Tibial artery (tissue), 4 donors: ENCODE data around the gene RNGTT.

Experiments
- DNase-seq, 2 donors: peaks; one replicate each; pipeline ENCODE4 v3.0.0-alpha.2; 2019
- H3K27ac ChIP-seq, 2 donors: fragments of 200-600 bp; sonication (generic) in 1 of 2; 1 replicate in 1 of 2; 2 replicates in 1 of 2; pipeline ENCODE4 v1.5.1; 2018 to 2019; ENCODE audit warnings: mild to moderate bottlenecking in 1 of 2
- H3K27me3 ChIP-seq, 2 donors: fragments of 200-600 bp; sonication (generic) in 1 of 2; one replicate each; pipeline versions ENCODE4 v1.5.1 to v1.6.0; 2016 to 2019
- H3K36me3 ChIP-seq, 3 donors: fragments of 200-600 bp; sonication (generic) in 2 of 3; one replicate each; pipeline ENCODE4 v1.5.1; 2016 to 2019; ENCODE audit warnings: mild to moderate bottlenecking in 2 of 3
- H3K4me1 ChIP-seq, 4 donors: fragments of 200-600 bp; sonication (generic) in 2 of 4; 1 replicate in 3 of 4; 2 replicates in 1 of 4; pipeline ENCODE4 v1.5.1; 2016 to 2019
- H3K4me3 ChIP-seq, 2 donors: fragments of 200-600 bp; sonication (generic) in 1 of 2; 1 replicate in 1 of 2; 2 replicates in 1 of 2; pipeline ENCODE4 v1.5.1; 2018 to 2019; ENCODE audit warnings: mild to moderate bottlenecking in 2 of 2
- H3K9me3 ChIP-seq, 3 donors: fragments of 200-600 bp; sonication (generic) in 1 of 3; one replicate each; pipeline ENCODE4 v1.5.1; 2016 to 2019
- intact Hi-C: fragments of 100-400 bp; cut with DNase I; formaldehyde crosslinking; loops from one replicate; pipeline ENCODE4 v1.15.0; 2023; ENCODE audit warnings: low total_unique reads
- TF ChIP-seq, protein P1 (sequence below), 2 experiments: fragments of 200-600 bp in 1 of 2; fragments of 450-650 bp in 1 of 2; IDR thresholded peaks; one replicate each; pipeline ENCODE4 v1.5.1; 2017 to 2019; ENCODE audit warnings: antibody characterized with exemption in 2 of 2, mild to moderate bottlenecking in 1 of 2, moderate library complexity in 1 of 2

RNGTT gene

DNA sequence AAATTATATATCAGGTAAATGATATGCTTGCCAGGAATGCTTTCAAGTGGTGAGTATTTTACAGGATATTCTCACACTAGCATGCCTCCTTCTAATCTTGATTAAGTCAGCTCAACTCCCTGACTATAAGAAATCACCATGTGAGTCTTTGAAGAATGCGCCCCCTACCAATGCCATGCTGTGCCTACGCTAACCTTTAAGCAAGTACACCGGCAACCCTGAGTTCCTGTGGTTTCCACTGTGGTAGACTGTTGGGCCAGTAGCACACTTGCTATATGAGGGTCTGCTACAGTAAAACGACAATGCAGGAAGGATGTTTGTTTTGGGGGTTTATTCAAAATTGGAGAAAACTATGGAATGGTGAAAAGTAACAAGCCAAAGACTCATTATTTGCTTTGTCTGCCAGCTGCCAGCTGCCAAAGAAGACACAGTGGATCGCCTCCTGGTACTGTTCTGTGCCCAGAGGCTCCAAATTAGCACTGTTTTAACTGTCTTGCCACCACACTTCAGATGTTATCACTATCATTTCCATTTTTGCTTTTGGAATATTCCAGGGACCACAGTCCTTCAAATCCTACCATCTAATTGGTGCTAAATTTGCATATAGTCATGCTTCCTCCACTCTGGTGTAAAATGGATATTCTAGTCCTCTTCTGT is 333.5 kb downstream of the RNGTT start:
- Histone ChIP-seq H3K27ac (no peak overlapping the region), H3K9me3 (no peaks in the 10 kb centered on the region), H3K27me3 (no peaks in the 10 kb centered on the region), H3K4me1 (no peaks in the 10 kb centered on the region), H3K4me3 (no peak overlapping the region), H3K36me3 (no peaks in the 10 kb centered on the region)
- intact Hi-C loops = no loop called here
- TF ChIP-seq, protein P1, sequence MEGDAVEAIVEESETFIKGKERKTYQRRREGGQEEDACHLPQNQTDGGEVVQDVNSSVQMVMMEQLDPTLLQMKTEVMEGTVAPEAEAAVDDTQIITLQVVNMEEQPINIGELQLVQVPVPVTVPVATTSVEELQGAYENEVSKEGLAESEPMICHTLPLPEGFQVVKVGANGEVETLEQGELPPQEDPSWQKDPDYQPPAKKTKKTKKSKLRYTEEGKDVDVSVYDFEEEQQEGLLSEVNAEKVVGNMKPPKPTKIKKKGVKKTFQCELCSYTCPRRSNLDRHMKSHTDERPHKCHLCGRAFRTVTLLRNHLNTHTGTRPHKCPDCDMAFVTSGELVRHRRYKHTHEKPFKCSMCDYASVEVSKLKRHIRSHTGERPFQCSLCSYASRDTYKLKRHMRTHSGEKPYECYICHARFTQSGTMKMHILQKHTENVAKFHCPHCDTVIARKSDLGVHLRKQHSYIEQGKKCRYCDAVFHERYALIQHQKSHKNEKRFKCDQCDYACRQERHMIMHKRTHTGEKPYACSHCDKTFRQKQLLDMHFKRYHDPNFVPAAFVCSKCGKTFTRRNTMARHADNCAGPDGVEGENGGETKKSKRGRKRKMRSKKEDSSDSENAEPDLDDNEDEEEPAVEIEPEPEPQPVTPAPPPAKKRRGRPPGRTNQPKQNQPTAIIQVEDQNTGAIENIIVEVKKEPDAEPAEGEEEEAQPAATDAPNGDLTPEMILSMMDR (IDR thresholded peaks at IDR 0.05) = no peak
- DNase-seq = no peak

DNA sequence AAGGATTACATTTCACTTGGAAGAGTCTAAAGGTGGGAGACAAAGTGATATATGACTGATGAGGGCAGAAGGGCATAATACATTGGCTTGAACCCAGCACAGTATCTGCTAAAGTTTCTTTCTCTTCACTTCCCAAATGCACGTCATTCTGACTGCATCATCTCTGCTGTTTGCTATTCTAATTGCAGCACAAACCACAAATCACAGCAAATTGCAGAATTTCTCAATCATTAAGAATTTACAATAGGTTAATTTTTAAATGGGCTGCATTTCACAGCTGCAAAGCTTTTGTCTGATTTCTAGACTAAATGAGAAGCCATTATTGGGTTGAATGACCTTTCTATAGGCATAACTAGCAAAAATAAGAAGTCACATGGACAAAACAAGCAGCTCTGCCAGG is 337.0 kb downstream of the RNGTT start:
- H3K4me3 ChIP-seq = no peak overlapping the region
- intact Hi-C loops = no loop called here
- no peaks in the 10 kb centered on the region for H3K4me1 ChIP-seq
- no peak for DNase-seq
- H3K27me3 ChIP-seq = no peaks in the 10 kb centered on the region
- no peaks in the 10 kb centered on the region for H3K36me3 ChIP-seq
- no peaks in the 10 kb centered on the region for H3K9me3 ChIP-seq
- TF ChIP-seq, protein P1 (IDR thresholded peaks at IDR 0.05) = no peak
- H3K27ac ChIP-seq = no peak overlapping the region

DNA sequence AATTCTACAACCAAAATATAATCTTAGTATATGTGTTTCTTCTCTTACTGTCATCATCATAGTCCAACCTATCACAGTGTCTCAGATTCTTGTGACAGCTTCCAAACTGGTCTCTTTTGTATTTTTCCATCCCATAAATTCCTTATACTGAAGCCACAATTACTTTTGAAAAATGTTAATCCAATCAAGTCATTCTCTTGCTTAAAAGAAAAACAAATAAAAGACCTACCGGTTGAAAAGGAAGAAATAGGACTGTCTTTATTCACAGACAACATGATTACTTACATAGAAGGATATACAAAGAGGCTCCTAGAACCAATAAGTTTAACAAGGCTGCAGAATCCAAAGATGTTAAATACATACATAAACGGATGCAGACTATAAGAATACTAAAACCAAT is 339.9 kb downstream of the RNGTT start:
- no peaks in the 10 kb centered on the region for H3K4me1 ChIP-seq
- H3K27me3 ChIP-seq = no peaks in the 10 kb centered on the region
- intact Hi-C loops = no loop called here
- no peaks in the 10 kb centered on the region for H3K36me3 ChIP-seq
- TF ChIP-seq, protein P1 (IDR thresholded peaks at IDR 0.05) = no peak
- no peak for DNase-seq
- H3K27ac ChIP-seq = no peak overlapping the region
- H3K4me3 ChIP-seq = no peak overlapping the region
- H3K9me3 ChIP-seq = no peaks in the 10 kb centered on the region

DNA sequence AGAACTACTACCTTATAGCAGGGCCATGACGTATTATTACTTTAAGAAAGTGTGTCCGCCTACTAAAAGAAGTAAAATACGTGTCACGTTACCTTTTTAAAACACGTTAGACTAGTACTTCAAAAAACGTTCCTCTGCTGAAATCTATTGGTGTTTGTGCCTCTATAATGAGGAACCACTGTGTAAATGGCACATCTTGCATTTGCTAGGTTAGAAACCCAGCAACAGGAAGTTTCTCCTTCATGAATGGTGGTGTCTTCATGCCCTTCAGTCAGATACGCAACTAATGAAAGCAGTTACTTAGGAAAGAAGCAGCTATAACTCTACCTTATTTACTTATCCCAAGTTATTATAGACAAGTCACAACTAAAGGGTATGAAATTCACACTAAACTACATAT is 343.5 kb downstream of the RNGTT start:
- H3K4me3 ChIP-seq = no peak overlapping the region
- H3K4me1 ChIP-seq = no peaks in the 10 kb centered on the region
- H3K27ac ChIP-seq = no peak overlapping the region
- TF ChIP-seq, protein P1 (IDR thresholded peaks at IDR 0.05) = no peak
- DNase-seq = no peak
- H3K36me3 ChIP-seq = no peaks in the 10 kb centered on the region
- intact Hi-C loops = no loop called here
- no peaks in the 10 kb centered on the region for H3K27me3 ChIP-seq
- H3K9me3 ChIP-seq = no peaks in the 10 kb centered on the region

DNA sequence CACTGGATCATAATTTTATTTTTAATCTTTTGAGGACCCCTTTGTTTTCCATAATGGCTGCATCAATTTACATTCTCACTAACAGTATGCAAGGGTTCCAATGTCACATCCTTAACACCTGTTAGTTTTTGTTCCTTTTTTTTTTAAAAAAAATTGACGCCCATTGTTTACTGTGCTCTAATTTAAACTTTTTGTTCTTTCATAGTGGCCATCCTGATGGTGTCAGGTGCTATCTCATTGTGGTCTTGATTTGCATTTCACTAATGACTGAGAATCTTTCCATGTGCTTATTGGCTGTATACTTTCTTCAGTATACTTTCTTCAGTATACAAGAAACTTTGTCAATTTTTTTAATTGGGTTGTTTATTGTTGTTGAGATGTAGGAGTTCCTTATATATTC is 347.0 kb downstream of the RNGTT start:
- DNase-seq = no peak
- TF ChIP-seq, protein P1 (IDR thresholded peaks at IDR 0.05) = no peak
- Histone ChIP-seq H3K4me1 (no peaks in the 10 kb centered on the region), H3K27me3 (no peaks in the 10 kb centered on the region), H3K36me3 (peaks cover 0 to 4% (median 0%) of the 10 kb centered on the region in 3 donors), H3K27ac (no peak overlapping the region), H3K9me3 (no peaks in the 10 kb centered on the region), H3K4me3 (no peak overlapping the region)
- intact Hi-C loops = no loop called here
